ENCODE results near the gene HSPE1. TPM values are rescaled to one million over a fixed set of nuclear protein-coding genes. Genes with fewer than 3 reads are reported as not detected.

Gene HSPE1
- total and polyA plus RNA-seq, 2 donors (not counting 1 experiment from before 2014, with no cell fraction given) = 87.0 to 147 TPM

DNA sequence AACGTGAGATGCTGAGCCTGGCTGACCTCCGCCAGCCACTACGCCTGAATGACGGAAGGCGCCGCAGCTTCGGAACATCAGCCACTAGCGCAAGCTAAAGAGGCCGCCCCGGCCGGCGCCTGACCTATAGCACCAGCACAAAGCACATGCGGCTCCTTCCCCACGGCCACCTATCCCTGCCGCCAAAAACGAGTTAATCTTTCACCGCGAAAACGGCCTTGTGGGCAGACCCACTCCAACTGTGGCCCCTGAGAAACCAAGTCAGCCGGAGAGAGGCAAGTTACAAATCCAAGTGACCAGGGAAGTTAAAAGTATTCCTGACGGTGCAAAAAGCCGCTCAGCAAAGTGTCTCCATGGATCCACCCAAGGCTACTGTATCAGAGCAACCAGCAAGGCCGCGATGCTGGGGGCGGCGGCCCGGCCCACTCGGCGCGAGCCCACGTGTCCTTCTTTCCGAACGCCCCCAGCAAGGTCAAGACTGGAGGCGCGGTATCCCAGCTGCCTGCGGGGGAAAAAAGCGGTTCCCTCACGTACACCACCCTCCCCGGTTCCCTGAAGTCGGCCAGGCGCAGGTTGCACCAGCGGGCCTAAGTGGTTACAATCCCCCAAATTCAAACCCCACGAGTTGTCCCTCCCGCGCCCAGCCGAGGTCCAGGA lies 1.1 kb upstream of the HSPE1 start:
- H3K4me2 ChIP-seq (ENCODE audit: extremely low read depth, insufficient read depth, low read length) = peak overlapping the region; percentile 93
- H3K36me3 ChIP-seq (ENCODE audit: control insufficient read depth, insufficient read depth, low read length) = peaks cover 9% of the 10 kb centered on the region
- peak; percentile 52 to 58 for DNase-seq (ENCODE audit: low read depth in 2 of 2)
- H3K9ac ChIP-seq (ENCODE audit: insufficient read depth, low read length) = peak overlapping the region; percentile 89
- peaks cover 4% of the 10 kb centered on the region for H3K4me1 ChIP-seq (ENCODE audit: control insufficient read depth, extremely low read depth, insufficient read depth, low read length)
- no peak for TF ChIP-seq CTCF (conservative IDR thresholded peaks at IDR 0.05 in 1 of 2, IDR thresholded peaks at IDR 0.05 in 1 of 2; ENCODE audit: low read depth in 1 of 2, low read length in 2 of 2)
- TF ChIP-seq EZH2 (IDR thresholded peaks at IDR 0.05; ENCODE audit: low read length, missing control alignments) = no peak
- H3K9me3 ChIP-seq (ENCODE audit: control insufficient read depth, insufficient read depth, low read depth, low read length) = no peaks in the 10 kb centered on the region
- H4K20me1 ChIP-seq (ENCODE audit: control insufficient read depth, extremely low read depth, insufficient read depth, low read length) = no peaks in the 10 kb centered on the region
- peaks cover 80% of the 10 kb centered on the region for H3K79me2 ChIP-seq (ENCODE audit: control insufficient read depth, insufficient read depth, low read length)
- H3K27ac ChIP-seq (ENCODE audit: insufficient read depth, low read length) = peak overlapping the region; percentile 96
- H3K27me3 ChIP-seq (ENCODE audit: control insufficient read depth, insufficient read depth, low read length) = no peaks in the 10 kb centered on the region
- H3K4me3 ChIP-seq (replicated peaks in 1 of 4; ENCODE audit: control extremely low read depth in 1 of 4, insufficient read depth in 1 of 4, low read depth in 3 of 4, low read length in 4 of 4) = peak overlapping the region; percentile 89 to 96 (median 92)
- H2AFZ ChIP-seq (ENCODE audit: low read length) = peak overlapping the region; percentile 34

DNA sequence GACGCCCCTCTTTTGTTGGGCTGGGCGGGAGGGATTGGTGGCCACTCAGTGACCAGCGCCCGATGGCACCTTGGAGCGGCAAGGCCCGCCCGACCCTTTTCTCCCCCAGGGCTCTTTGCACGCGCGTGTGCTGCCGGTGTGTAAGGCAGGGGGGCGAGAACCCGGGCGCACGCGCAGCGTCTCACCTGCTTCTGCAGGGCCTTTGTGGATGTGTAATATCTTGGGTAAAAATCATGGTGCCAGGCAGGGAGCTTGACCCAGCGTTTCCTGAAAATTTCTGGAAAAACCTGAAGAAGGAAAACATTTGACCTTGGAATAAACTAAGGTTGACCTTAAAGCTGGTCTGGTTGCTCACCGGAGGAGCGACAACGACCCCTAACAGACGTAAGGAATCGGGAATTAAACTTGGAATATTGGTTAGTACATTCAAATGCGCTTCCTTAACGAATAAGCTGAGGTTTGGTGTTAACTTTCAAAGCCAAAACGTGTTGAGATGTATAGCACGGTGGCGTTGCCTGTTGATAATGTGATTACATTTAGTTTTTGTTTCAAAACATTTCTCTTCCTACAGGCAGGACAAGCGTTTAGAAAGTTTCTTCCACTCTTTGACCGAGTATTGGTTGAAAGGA lies 438 bp downstream of the HSPE1 start:
- peak overlapping the region; percentile 49 for H3K4me2 ChIP-seq (ENCODE audit: extremely low read depth, insufficient read depth, low read length)
- peaks cover 4% of the 10 kb centered on the region for H3K4me1 ChIP-seq (ENCODE audit: control insufficient read depth, extremely low read depth, insufficient read depth, low read length)
- peak; percentile 5 to 24 for DNase-seq (ENCODE audit: low read depth in 2 of 2)
- H3K27me3 ChIP-seq (ENCODE audit: control insufficient read depth, insufficient read depth, low read length) = no peaks in the 10 kb centered on the region
- TF ChIP-seq EZH2 (IDR thresholded peaks at IDR 0.05; ENCODE audit: low read length, missing control alignments) (no peak), CTCF (conservative IDR thresholded peaks at IDR 0.05 in 1 of 2, IDR thresholded peaks at IDR 0.05 in 1 of 2; ENCODE audit: low read depth in 1 of 2, low read length in 2 of 2) (no peak)
- no peaks in the 10 kb centered on the region for H3K9me3 ChIP-seq (ENCODE audit: control insufficient read depth, insufficient read depth, low read depth, low read length)
- peak overlapping the region; percentile 9 for H2AFZ ChIP-seq (ENCODE audit: low read length)
- H3K79me2 ChIP-seq (ENCODE audit: control insufficient read depth, insufficient read depth, low read length) = peaks cover 70% of the 10 kb centered on the region
- peaks cover 5% of the 10 kb centered on the region for H3K36me3 ChIP-seq (ENCODE audit: control insufficient read depth, insufficient read depth, low read length)
- peak overlapping the region; percentile 59 to 100 (median 82) for H3K4me3 ChIP-seq (replicated peaks in 1 of 4; ENCODE audit: control extremely low read depth in 1 of 4, insufficient read depth in 1 of 4, low read depth in 3 of 4, low read length in 4 of 4)
- no peaks in the 10 kb centered on the region for H4K20me1 ChIP-seq (ENCODE audit: control insufficient read depth, extremely low read depth, insufficient read depth, low read length)
- H3K9ac ChIP-seq (ENCODE audit: insufficient read depth, low read length) = peak overlapping the region; percentile 84
- peak overlapping the region; percentile 96 for H3K27ac ChIP-seq (ENCODE audit: insufficient read depth, low read length)

DNA sequence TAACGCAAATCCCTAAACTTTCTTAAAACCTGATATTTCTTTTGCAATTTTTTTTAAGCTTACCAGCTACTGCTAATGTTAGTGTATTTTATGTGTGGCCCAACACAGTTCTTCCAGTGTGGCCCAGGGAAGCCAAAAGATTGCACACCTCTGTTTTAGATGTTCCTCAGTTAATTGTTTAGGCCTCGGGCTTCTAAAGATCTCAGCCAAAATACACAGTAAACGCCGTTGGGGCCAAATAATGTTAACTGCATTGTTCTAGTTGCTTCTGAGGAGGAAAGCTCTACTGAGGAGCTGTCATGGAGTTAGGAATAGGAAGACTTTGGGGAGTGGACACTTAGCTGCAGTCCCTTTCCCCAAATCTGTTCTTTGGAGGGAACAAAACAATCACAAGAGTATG lies 2.0 kb downstream of the HSPE1 start:
- no peaks in the 10 kb centered on the region for H4K20me1 ChIP-seq (ENCODE audit: control insufficient read depth, extremely low read depth, insufficient read depth, low read length)
- no peaks in the 10 kb centered on the region for H3K27me3 ChIP-seq (ENCODE audit: control insufficient read depth, insufficient read depth, low read length)
- no peak for DNase-seq (ENCODE audit: low read depth in 2 of 2)
- H3K9ac ChIP-seq (ENCODE audit: insufficient read depth, low read length) = no peak overlapping the region
- TF ChIP-seq CTCF (conservative IDR thresholded peaks at IDR 0.05 in 1 of 2, IDR thresholded peaks at IDR 0.05 in 1 of 2; ENCODE audit: low read depth in 1 of 2, low read length in 2 of 2) (no peak), EZH2 (IDR thresholded peaks at IDR 0.05; ENCODE audit: low read length, missing control alignments) (no peak)
- H2AFZ ChIP-seq (ENCODE audit: low read length) = no peak overlapping the region
- peaks cover 55% of the 10 kb centered on the region for H3K79me2 ChIP-seq (ENCODE audit: control insufficient read depth, insufficient read depth, low read length)
- H3K36me3 ChIP-seq (ENCODE audit: control insufficient read depth, insufficient read depth, low read length) = peaks cover 2% of the 10 kb centered on the region
- peak overlapping the region in 3 of 4 experiments; percentile 10 to 100 (median 89) for H3K4me3 ChIP-seq (replicated peaks in 1 of 4; ENCODE audit: control extremely low read depth in 1 of 4, insufficient read depth in 1 of 4, low read depth in 3 of 4, low read length in 4 of 4)
- H3K4me1 ChIP-seq (ENCODE audit: control insufficient read depth, extremely low read depth, insufficient read depth, low read length) = no peaks in the 10 kb centered on the region
- H3K4me2 ChIP-seq (ENCODE audit: extremely low read depth, insufficient read depth, low read length) = peak overlapping the region; percentile 66
- H3K9me3 ChIP-seq (ENCODE audit: control insufficient read depth, insufficient read depth, low read depth, low read length) = no peaks in the 10 kb centered on the region
- H3K27ac ChIP-seq (ENCODE audit: insufficient read depth, low read length) = no peak overlapping the region

All from fibroblast of lung (primary cell).